WI38 (cell line): ENCODE measurements around the gene GRIA1.

Experiments
- H3K4me3 ChIP-seq: 2 replicates; pipeline ENCODE4 v1.5.1; 2011; ENCODE audit warnings: low read depth, mild to moderate bottlenecking, control low read depth, low read length
- CTCF ChIP-seq: IDR thresholded peaks from 2 replicates; pipeline ENCODE4 v1.5.1; 2012; ENCODE audit warnings: low read depth, mild to moderate bottlenecking, control low read depth, low read length

Gene GRIA1

DNA sequence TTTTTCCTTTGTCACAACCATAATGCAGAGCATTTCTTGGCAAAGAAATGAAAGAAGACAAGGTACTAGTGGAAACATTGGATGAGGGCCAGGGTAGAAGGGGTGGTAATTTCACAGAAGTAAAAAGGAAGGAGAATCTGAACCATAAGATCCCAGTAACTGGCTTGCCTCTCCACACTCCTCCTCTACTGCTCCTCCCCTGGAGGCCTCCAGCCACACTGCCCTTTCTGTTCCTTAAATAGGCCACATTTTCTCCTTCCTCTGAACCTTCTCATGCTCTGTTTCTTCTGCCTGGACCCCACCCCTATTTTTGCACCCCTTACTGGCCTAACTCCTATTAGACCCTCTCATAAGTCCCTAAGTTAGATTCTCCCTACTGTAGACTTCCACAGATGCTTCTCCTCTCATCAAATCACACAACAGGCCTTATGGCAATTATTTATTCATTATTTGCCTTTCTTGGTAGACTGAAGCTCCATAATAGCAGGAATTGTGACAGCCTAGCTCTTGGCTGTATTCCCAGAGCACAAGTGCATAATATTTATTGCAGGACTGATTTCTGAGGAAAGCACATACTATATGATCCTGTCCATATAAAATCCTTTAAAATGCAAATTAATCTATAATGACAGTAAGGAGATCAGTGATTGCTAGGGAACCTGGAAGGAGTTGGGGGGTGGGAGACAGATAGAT, 31.3 kb upstream of the GRIA1 start:
- TF ChIP-seq CTCF, result no peak
- H3K4me3 ChIP-seq, result no peak overlapping the region

DNA sequence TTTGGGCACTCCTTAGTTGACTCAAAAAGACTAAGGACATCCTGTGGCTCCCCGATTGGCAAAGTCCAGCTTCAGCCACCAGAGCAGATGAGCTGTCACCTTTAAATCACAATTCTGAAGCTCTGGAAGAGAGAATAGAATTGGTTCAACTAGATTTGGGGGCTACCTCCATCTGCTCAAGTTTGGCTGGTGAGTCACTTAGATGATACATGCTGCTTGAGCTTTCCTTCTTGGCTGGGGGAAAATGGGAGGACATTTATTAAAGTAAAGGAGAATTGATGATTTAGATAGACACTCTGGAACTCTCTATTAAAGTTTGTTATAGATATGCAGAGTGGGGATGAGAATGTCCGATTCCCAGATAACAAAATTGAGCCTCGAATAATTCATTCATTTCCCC, 30.0 kb upstream of the GRIA1 start:
- no peak for TF ChIP-seq CTCF
- H3K4me3 ChIP-seq, result no peak overlapping the region

DNA sequence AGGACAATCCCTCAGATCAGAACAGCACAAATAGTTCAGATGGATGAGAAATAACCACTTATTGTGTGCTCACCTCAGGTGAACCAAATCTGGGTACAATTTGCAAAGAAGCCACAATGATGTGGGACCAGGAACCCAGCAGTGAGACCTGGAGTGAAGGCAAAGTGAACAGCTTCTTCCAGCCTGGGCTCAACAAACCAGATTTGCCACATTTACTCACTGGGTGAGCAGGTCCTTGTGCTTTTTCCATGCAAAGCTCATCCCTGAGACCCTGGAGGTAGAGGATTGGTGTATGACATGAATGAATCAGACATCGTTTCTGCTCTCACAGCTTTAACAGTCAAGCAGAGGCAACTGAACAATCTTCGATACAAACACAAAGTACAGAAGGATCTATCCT, 29.1 kb upstream of the GRIA1 start:
- no peak overlapping the region for H3K4me3 ChIP-seq
- TF ChIP-seq CTCF, result no peak

DNA sequence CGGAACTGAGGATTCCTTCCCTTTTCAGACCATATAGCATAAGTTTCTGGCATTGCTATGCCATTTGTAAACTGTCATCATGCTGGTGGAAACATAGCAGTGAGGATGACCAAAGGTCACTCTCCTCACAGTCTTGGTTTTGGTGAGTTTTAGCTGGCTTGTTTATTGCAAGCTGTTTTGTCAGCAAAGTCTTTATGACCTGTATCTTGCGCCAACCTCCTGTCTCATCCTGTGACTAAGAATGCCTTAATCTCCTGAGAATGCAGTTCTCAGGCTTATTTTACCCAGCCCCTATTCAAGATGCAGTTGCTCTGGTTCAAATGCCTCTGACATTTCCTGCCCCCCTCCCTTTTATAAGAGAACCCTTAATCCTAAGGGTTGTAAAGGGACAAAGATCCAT, 26.7 kb upstream of the GRIA1 start:
- H3K4me3 ChIP-seq, result peak overlapping the region; percentile 5; the same call in 1 of the 2 replicates
- no peak for TF ChIP-seq CTCF

DNA sequence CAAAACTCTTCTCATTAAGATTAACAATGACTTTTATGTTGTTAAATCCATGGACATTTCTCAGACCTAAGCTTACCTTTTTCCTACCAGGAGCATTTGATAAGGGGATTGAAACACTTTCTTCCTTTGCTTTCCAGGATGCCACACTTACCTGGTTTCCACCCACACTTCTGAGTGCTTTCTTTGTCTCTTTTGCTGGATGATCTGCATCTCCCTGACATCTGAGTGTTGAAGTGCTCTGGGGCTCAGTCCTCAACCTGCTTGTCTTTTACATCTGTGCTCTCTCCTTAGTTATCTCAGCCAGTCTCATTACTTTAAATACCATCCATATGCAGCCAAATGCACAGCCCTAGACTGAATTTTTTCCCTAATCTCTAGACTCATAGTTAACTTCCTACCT, 22.9 kb upstream of the GRIA1 start:
- no peak overlapping the region for H3K4me3 ChIP-seq
- TF ChIP-seq CTCF, result no peak

DNA sequence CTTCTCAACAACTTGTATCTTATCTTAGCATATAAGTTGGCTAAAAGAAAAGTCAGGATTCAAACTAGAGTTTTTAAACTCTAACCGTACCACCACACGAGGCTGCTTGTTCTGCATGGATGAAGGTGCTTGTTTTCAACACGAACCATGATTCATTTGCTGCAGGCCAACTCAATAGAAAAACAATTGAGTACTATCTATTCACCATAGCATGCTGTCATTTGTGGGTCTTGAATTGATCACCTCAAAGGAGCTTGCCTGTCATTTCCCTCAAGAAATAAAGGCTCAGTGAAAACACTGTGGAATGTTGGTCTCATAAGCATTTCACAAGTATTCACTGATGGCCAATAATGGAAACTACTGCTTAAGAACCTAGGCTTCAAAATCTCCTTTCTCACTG, 21.0 kb upstream of the GRIA1 start:
- no peak for TF ChIP-seq CTCF
- H3K4me3 ChIP-seq, result no peak overlapping the region

DNA sequence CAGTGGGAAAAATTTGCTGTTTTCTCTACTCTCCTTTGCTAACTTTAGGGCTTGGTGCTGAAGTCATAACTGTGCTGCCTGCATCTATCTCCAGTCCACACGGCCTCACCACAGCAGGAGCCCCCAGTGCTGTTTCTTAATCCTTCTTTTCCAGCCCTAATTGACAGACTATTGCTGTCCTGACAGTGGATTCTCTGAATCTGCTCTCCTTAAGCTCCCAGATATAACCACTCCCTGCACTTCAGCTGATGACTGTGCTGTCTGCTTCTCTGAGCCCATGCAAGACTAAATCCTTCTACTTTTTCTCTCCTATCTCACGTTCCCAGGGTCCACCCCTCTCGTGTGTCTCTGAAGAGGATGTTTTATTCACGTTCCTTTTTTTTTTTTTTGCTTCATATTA, 19.7 kb upstream of the GRIA1 start:
- no peak overlapping the region for H3K4me3 ChIP-seq
- TF ChIP-seq CTCF, result no peak
